IMR-90 (cell line): ENCODE data around the gene STRIP2. TPM values are rescaled to one million over a fixed set of nuclear protein-coding genes. Genes with fewer than 3 reads are reported as not detected.

Source experiments
- ATAC-seq: fragments of 200-7000 bp; cut with Tn5 transposase; 2 replicates; pipeline ENCODE4 v1.9.1; 2020; ENCODE audit warnings: low read depth, mild to moderate bottlenecking, moderate library complexity
- BruUV-seq: library from RNA; stranded (reverse); fragments of 400-500 nt; replicated peaks from 2 replicates; lab custom pipeline; 2021; lab: Mats Ljungman, UMichigan
- CTCF ChIA-PET: fragments of 300-600 bp; formaldehyde crosslinking; extraction: SDS; loops from one replicate; lab custom pipeline; 2021; ENCODE audit warnings: antibody characterized with exemption; lab: Yijun Ruan, JAX
- POLR2A ChIA-PET: fragments of 300-600 bp; sonication (Branson Sonifier 250); formaldehyde crosslinking; loops from one replicate; lab custom pipeline; 2022; ENCODE audit warnings: antibody characterized with exemption; ENCODE audit not compliant: unreplicated experiment; lab: Charles Lee
- DNase-seq: peaks from one replicate; pipeline ENCODE4 v3.0.0; 2013
- H2AFZ ChIP-seq: replicated peaks from 2 replicates; pipeline ENCODE3; 2013; ENCODE audit warnings: low read length, mild to moderate bottlenecking; ENCODE audit not compliant: poor library complexity
- H2AK5ac ChIP-seq: 2 replicates; pipeline ENCODE4 v1.6.1; 2013; ENCODE audit warnings: low read depth, low read length, inconsistent platforms
- H2AK9ac ChIP-seq: replicated peaks from 2 replicates; pipeline ENCODE3; 2013; ENCODE audit warnings: mild to moderate bottlenecking, low read depth, low read length, moderate library complexity; ENCODE audit not compliant: poor library complexity
- H2BK120ac ChIP-seq: 2 replicates; pipeline ENCODE4 v1.6.1; 2013; ENCODE audit warnings: low read depth, low read length, inconsistent platforms
- H2BK15ac ChIP-seq: 3 replicates; pipeline ENCODE4 v1.6.1; 2013; ENCODE audit warnings: low read depth, low read length, inconsistent platforms
- H2BK20ac ChIP-seq: 2 replicates; pipeline ENCODE4 v1.6.1; 2013; ENCODE audit warnings: low read depth, mild to moderate bottlenecking, inconsistent platforms, low read length, moderate library complexity
- H2BK5ac ChIP-seq: 2 replicates; pipeline ENCODE4 v1.6.1; 2013; ENCODE audit warnings: mild to moderate bottlenecking, low read depth, low read length, inconsistent platforms; ENCODE audit not compliant: poor library complexity, severe bottlenecking
- H3K14ac ChIP-seq: replicated peaks from 2 replicates; pipeline ENCODE4 v1.6.1; 2013; ENCODE audit warnings: low read depth, low read length, inconsistent platforms
- H3K18ac ChIP-seq: 2 replicates; pipeline ENCODE4 v1.6.1; 2013; ENCODE audit warnings: low read depth, low read length, control low read depth
- H3K23ac ChIP-seq: 2 replicates; pipeline ENCODE4 v1.6.1; 2013; ENCODE audit warnings: low read depth, low read length, inconsistent platforms
- H3K27ac ChIP-seq: 2 replicates; pipeline ENCODE4 v1.5.1; 2013; ENCODE audit warnings: mild to moderate bottlenecking, control low read depth, low read length; ENCODE audit not compliant: insufficient read depth
- H3K27me3 ChIP-seq: 2 replicates; pipeline ENCODE4 v1.6.1; 2013; ENCODE audit warnings: low read length; ENCODE audit not compliant: control insufficient read depth, insufficient read depth
- H3K36me3 ChIP-seq: 2 replicates; pipeline ENCODE4 v1.6.1; 2013; ENCODE audit warnings: low read length, mixed read lengths; ENCODE audit not compliant: control insufficient read depth, insufficient read depth
- H3K4ac ChIP-seq: 2 replicates; pipeline ENCODE4 v1.6.1; 2013; ENCODE audit warnings: low read depth, low read length, inconsistent platforms
- H3K4me1 ChIP-seq: 2 replicates; pipeline ENCODE4 v1.6.1; 2013; ENCODE audit warnings: low read length, mixed read lengths; ENCODE audit not compliant: control insufficient read depth, insufficient read depth
- H3K4me2 ChIP-seq: 2 replicates; pipeline ENCODE4 v1.6.1; 2013; ENCODE audit warnings: low read depth, mild to moderate bottlenecking, control low read depth, low read length, moderate library complexity
- H3K4me3 ChIP-seq: 2 replicates; pipeline ENCODE4 v1.5.1; 2013; ENCODE audit warnings: low read depth, mild to moderate bottlenecking, control low read depth, low read length, moderate library complexity; ENCODE audit not compliant: insufficient read depth
- H3K56ac ChIP-seq: 2 replicates; pipeline ENCODE4 v1.6.1; 2013; ENCODE audit warnings: low read length, inconsistent platforms; ENCODE audit not compliant: insufficient read depth; ENCODE audit errors: extremely low read depth
- H3K79me1 ChIP-seq, 2 experiments: 2 replicates each; pipeline ENCODE4 v1.6.1; 2013; ENCODE audit warnings: low read length in 2 of 2, inconsistent platforms in 1 of 2, low read depth in 1 of 2
- H3K9ac ChIP-seq: 2 replicates; pipeline ENCODE4 v1.6.1; 2013; ENCODE audit warnings: low read depth, low read length, control low read depth
- H3K9me1 ChIP-seq: 2 replicates; pipeline ENCODE4 v1.6.1; 2013; ENCODE audit warnings: low read length, inconsistent platforms; ENCODE audit not compliant: insufficient read depth
- H3K9me3 ChIP-seq: 2 replicates; pipeline ENCODE4 v1.6.1; 2013; ENCODE audit warnings: low read length; ENCODE audit not compliant: control insufficient read depth, insufficient read depth
- H4K20me1 ChIP-seq: 2 replicates; pipeline ENCODE4 v1.6.1; 2013; ENCODE audit warnings: low read length, inconsistent platforms; ENCODE audit not compliant: insufficient read depth
- H4K5ac ChIP-seq: 2 replicates; pipeline ENCODE4 v1.6.1; 2013; ENCODE audit warnings: mild to moderate bottlenecking, low read depth, low read length, control low read depth
- H4K8ac ChIP-seq, 2 experiments: 2 replicates each; pipeline ENCODE4 v1.6.1; 2013; ENCODE audit warnings: low read depth in 2 of 2, low read length in 2 of 2, control low read depth in 1 of 2, inconsistent platforms in 1 of 2
- H4K91ac ChIP-seq: 2 replicates; pipeline ENCODE4 v1.6.1; 2013; ENCODE audit warnings: low read depth, low read length, inconsistent platforms; ENCODE audit not compliant: insufficient read depth
- BHLHE40 ChIP-seq: fragments of 150-350 bp; IDR thresholded peaks from 2 replicates; pipeline ENCODE4 v1.6.1; 2016; ENCODE audit warnings: mild to moderate bottlenecking, low read depth, low read length
- CHD1 ChIP-seq: IDR thresholded peaks from 2 replicates; pipeline ENCODE4 v1.6.1; 2012; ENCODE audit warnings: low read depth, low read length, improper control_type of control experiment
- MAFK ChIP-seq: IDR thresholded peaks from 2 replicates; pipeline ENCODE4 v1.6.1; 2012; ENCODE audit warnings: low read depth, low read length, improper control_type of control experiment
- MAZ ChIP-seq: IDR thresholded peaks from 2 replicates; pipeline ENCODE4 v1.6.1; 2012; ENCODE audit warnings: low read depth, mild to moderate bottlenecking, low read length, improper control_type of control experiment, moderate library complexity, borderline replicate concordance
- NFE2L2 ChIP-seq: fragments of 150-350 bp; IDR thresholded peaks from 2 replicates; pipeline ENCODE4 v1.6.1; 2016; ENCODE audit warnings: low read depth, mild to moderate bottlenecking, low read length
- RAD21 ChIP-seq: IDR thresholded peaks from 2 replicates; pipeline ENCODE4 v1.6.1; 2012; ENCODE audit warnings: low read length, improper control_type of control experiment
- RFX5 ChIP-seq: IDR thresholded peaks from 2 replicates; pipeline ENCODE4 v1.8.0; 2012; ENCODE audit warnings: low read depth, mild to moderate bottlenecking, low read length, moderate library complexity
- WGBS, 2 experiments: methylation state at CpG; one replicate each; pipeline versions ENCODE4 v1.1.5 to v1.1.7; 2013; ENCODE audit warnings: missing lambda C conversion rate in 2 of 2; ENCODE audit not compliant: insufficient read length in 1 of 2; ENCODE audit errors: extremely low coverage in 2 of 2; 5-methylcytosine and 5-hydroxymethylcytosine counted together
- dilution Hi-C: fragments of 300-500 bp; cut with HindIII; formaldehyde crosslinking; loops from one replicate; pipeline ENCODE4 v1.14.3; 2018; ENCODE audit warnings: low sequenced_read_pairs; ENCODE audit not compliant: unreplicated experiment
- in situ Hi-C: fragments of 300-500 bp; cut with MboI; formaldehyde crosslinking; loops from 3 replicates; pipeline ENCODE4 v1.14.3; 2019; ENCODE audit warnings: low sequenced_read_pairs, inconsistent platforms, mixed read lengths
- intact Hi-C: fragments of 100-400 bp; cut with micrococcal nuclease; formaldehyde crosslinking; loops from 2 replicates; pipeline ENCODE4 v1.10.0; 2022
- polyA plus RNA-seq, 3 experiments: library from polyadenylated mRNA; depleted of rRNA; stranded (reverse); fragments of >200 nt; gene quantifications; 2 replicates each; pipeline ENCODE4 v1.2.3, GENCODE V29; 2012; ENCODE audit warnings: low replicate concordance in 1 of 3
- total RNA-seq: library from RNA; depleted of rRNA; stranded (reverse); fragments of >200 nt; gene quantifications from 2 replicates; pipeline ENCODE4 v1.2.3, GENCODE V29; 2012
- TF ChIP-seq, protein P1 (sequence below): conservative IDR thresholded peaks from 2 replicates; pipeline ENCODE4 v1.5.1; 2012; ENCODE audit warnings: mild to moderate bottlenecking, low read depth, low read length, improper control_type of control experiment

The STRIP2 gene
- total and polyA plus RNA-seq, 2 of the 4 experiments (the other 2 are of a cell fraction) = 1.8 to 3.0 TPM

DNA sequence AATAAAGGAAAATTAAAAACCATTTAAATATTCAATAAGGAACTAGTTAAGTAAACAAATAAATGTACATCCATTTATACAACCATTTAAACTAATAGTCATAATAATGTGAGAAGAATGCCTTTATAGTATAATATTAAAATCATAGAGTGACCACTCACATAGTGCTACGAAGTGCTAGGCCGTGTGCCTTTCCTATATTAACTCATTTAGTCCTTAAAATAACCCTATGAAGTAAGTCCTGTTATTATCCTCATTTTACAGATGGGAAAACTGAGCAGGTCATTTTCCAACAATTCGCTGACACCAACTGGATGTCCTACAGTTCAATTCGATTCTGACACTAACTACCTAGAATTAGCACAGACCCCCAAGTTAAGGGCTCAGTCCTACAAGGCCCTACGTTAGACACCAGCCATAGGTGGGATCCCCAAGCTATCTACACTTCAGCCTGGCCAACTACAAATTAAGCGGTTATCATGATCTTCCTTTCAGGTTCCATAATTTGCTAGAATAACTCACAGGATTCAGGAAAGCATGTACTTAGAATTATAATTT, 4.1 kb downstream of the STRIP2 start:
- Histone ChIP-seq H2BK120ac (no peak overlapping the region), H4K20me1 (no peaks in the 10 kb centered on the region), H3K56ac (no peak overlapping the region), H2BK20ac (no peak overlapping the region), H4K5ac (no peak overlapping the region), H3K18ac (no peak overlapping the region; the same call in 1 of the 2 replicates), H3K4me3 (no peak overlapping the region), H3K9me1 (no peaks in the 10 kb centered on the region), H2AK9ac (no peak overlapping the region), H3K4me2 (no peak overlapping the region), H3K4ac (peak overlapping the region; percentile 41; the same call in 1 of the 2 replicates), H2AK5ac (peak overlapping the region; percentile 20; the same call in 1 of the 2 replicates), H3K27me3 (no peaks in the 10 kb centered on the region), H3K23ac (no peak overlapping the region), H2BK5ac (peak overlapping the region; percentile 20), H4K8ac (no peak overlapping the region), H3K79me1 (peaks cover 0 to 9% of the 10 kb centered on the region in 2 experiments; a peak in 1 of 4 replicates), H2BK15ac (no peak overlapping the region), H3K9me3 (no peaks in the 10 kb centered on the region), H3K9ac (no peak overlapping the region), H4K91ac (no peak overlapping the region), H3K14ac (no peak overlapping the region), H3K27ac (no peak overlapping the region), H3K36me3 (no peaks in the 10 kb centered on the region), H2AFZ (no peak overlapping the region), H3K4me1 (peaks cover 2% of the 10 kb centered on the region; the same call in 1 of the 2 replicates)
- no peak for TF ChIP-seq MAFK
- TF ChIP-seq CHD1 = no peak
- TF ChIP-seq, protein P1, sequence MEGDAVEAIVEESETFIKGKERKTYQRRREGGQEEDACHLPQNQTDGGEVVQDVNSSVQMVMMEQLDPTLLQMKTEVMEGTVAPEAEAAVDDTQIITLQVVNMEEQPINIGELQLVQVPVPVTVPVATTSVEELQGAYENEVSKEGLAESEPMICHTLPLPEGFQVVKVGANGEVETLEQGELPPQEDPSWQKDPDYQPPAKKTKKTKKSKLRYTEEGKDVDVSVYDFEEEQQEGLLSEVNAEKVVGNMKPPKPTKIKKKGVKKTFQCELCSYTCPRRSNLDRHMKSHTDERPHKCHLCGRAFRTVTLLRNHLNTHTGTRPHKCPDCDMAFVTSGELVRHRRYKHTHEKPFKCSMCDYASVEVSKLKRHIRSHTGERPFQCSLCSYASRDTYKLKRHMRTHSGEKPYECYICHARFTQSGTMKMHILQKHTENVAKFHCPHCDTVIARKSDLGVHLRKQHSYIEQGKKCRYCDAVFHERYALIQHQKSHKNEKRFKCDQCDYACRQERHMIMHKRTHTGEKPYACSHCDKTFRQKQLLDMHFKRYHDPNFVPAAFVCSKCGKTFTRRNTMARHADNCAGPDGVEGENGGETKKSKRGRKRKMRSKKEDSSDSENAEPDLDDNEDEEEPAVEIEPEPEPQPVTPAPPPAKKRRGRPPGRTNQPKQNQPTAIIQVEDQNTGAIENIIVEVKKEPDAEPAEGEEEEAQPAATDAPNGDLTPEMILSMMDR = no peak
- TF ChIP-seq RFX5 = no peak
- TF ChIP-seq MAZ = no peak
- TF ChIP-seq BHLHE40 = no peak
- TF ChIP-seq RAD21 = no peak
- no peak for TF ChIP-seq NFE2L2
- dilution Hi-C loops (no loop called here), intact Hi-C loops (no loop called here), in situ Hi-C loops (no loop called here)
- BruUV-seq = no TSS peak
- ChIA-PET POLR2A (no interaction called here), CTCF (interaction anchor here (1.5 kb wide), 1 partner anchor 21 kb away, joined by 3 read pairs; no protein-coding TSS in a partner anchor)
- DNase-seq = no peak
- WGBS, 2 experiments = 100% methylated on average over 1 of the region's 6 CpGs; no CpG with 5 or more reads in 1 of the 2 experiments
- no peak for ATAC-seq
